GM23338 (cell line): Measurements from ENCODE around the gene EP400.

Source experiments
- CTCF ChIP-seq, 2 experiments: fragments of 200-600 bp in 1 of 2; sonication (generic) in 1 of 2; conservative IDR thresholded peaks; 2 replicates each; pipeline versions ENCODE4 v1.5.1 to v1.6.1; 2016 to 2017; ENCODE audit warnings: antibody characterized with exemption in 2 of 2, low read depth in 2 of 2, mild to moderate bottlenecking in 2 of 2, moderate library complexity in 1 of 2
- ETS1 ChIP-seq: IDR thresholded peaks from 2 replicates; pipeline ENCODE4 v1.6.1; 2016; ENCODE audit warnings: antibody characterized with exemption
- EZH2 ChIP-seq: fragments of 200-600 bp; sonication (generic); IDR thresholded peaks from one replicate; pipeline ENCODE4 v1.8.0; 2017; ENCODE audit warnings: antibody characterized with exemption, mild to moderate bottlenecking, low read depth; ENCODE audit not compliant: unreplicated experiment
- EZH2phosphoT487 ChIP-seq: fragments of 200-600 bp; sonication (generic); IDR thresholded peaks from one replicate; pipeline ENCODE4 v1.8.1; 2018; ENCODE audit warnings: antibody characterized with exemption; ENCODE audit not compliant: unreplicated experiment
- JUNB ChIP-seq: IDR thresholded peaks from one replicate; pipeline ENCODE4 v1.6.1; 2016; ENCODE audit warnings: antibody characterized with exemption; ENCODE audit not compliant: unreplicated experiment
- POLR2AphosphoS5 ChIP-seq: IDR thresholded peaks from 2 replicates; pipeline ENCODE4 v1.6.1; 2016; ENCODE audit warnings: antibody characterized with exemption, low read depth
- REST ChIP-seq: IDR thresholded peaks from one replicate; pipeline ENCODE4 v1.6.1; 2018; ENCODE audit warnings: antibody characterized with exemption; ENCODE audit not compliant: unreplicated experiment
- STAT1 ChIP-seq: IDR thresholded peaks from one replicate; pipeline ENCODE4 v1.6.1; 2016; ENCODE audit warnings: antibody characterized with exemption; ENCODE audit not compliant: unreplicated experiment
- ZNF114 ChIP-seq: fragments of 250-450 bp; sonication (Bioruptor Pico); IDR thresholded peaks from 2 replicates; pipeline ENCODE4 v1.5.0; 2020; ENCODE audit warnings: mild to moderate bottlenecking, moderate library complexity
- ZNF331 ChIP-seq: fragments of 250-450 bp; sonication (Bioruptor Pico); IDR thresholded peaks from 2 replicates; pipeline ENCODE4 v1.5.0; 2020; ENCODE audit warnings: low read depth, mild to moderate bottlenecking, moderate library complexity

- TF ChIP-seq REST, result no peak
- no peak for TF ChIP-seq EZH2
- no peak for TF ChIP-seq CTCF (conservative IDR thresholded peaks at IDR 0.05; ENCODE audit: low read depth in 2 of 2)
- TF ChIP-seq ETS1, result no peak
- no peak for TF ChIP-seq JUNB
- TF ChIP-seq POLR2AphosphoS5, result no peak
- no peak for TF ChIP-seq EZH2phosphoT487
- no peak for TF ChIP-seq STAT1
- no peak for TF ChIP-seq ZNF114 (CRISPR knock-in tag)
- TF ChIP-seq ZNF331 (CRISPR knock-in tag), result no peak
These were observed 177.3 kb downstream of the EP400 start for GRCh38 chr12:132127041-132127440.
